HepG2 (cell line): Measurements from ENCODE around the gene ARMC5. TPM values are rescaled to one million over a fixed set of nuclear protein-coding genes. Genes with fewer than 3 reads are reported as not detected.

ENCODE experiments used
- ATAC-seq: fragments of 200-7000 bp; cut with Tn5 transposase; 3 replicates; pipeline ENCODE4 v1.9.1; 2020; ENCODE audit warnings: mild to moderate bottlenecking, moderate library complexity
- BruUV-seq: library from RNA; stranded (reverse); fragments of 400-500 nt; replicated peaks from 2 replicates; lab custom pipeline; 2021; lab: Mats Ljungman, UMichigan
- CTCF ChIA-PET: fragments of 300-600 bp; formaldehyde crosslinking; extraction: SDS; loops from one replicate; lab custom pipeline; 2021; ENCODE audit warnings: low total read pairs, inconsistent platforms, low intra/inter-chr PET ratio; lab: Yijun Ruan, JAX
- POLR2A ChIA-PET: fragments of 350-600 bp; sonication (Branson Sonifier 250); formaldehyde crosslinking; loops from one replicate; lab custom pipeline; 2020; ENCODE audit warnings: antibody characterized with exemption, inconsistent platforms; lab: Yijun Ruan, JAX
- DNase-seq: peaks from one replicate; pipeline ENCODE4 v3.0.0-alpha.2; 2015; ENCODE audit warnings: low spot score
- FAIRE-seq: peaks from 3 replicates; lab custom pipeline; 2011; peaks lifted over from hg19 to GRCh38; lab: Jason Lieb, UNC
- H2AFZ ChIP-seq: one replicate; pipeline ENCODE4 v1.6.1; 2011; ENCODE audit warnings: low read length, inconsistent platforms
- H3K27ac ChIP-seq: fragments of 300-600 bp; 3 replicates; pipeline ENCODE4 v1.8.0; 2011; ENCODE audit warnings: mixed run types, mild to moderate bottlenecking, mixed read lengths, low read length, inconsistent platforms; ENCODE audit not compliant: insufficient read depth; ENCODE audit errors: extremely low read length
- H3K27me3 ChIP-seq, 2 experiments: fragments of 200-600 bp in 1 of 2; 2 replicates in 1 of 2; 3 replicates in 1 of 2; pipeline versions ENCODE4 v1.6.0 to v1.8.0; 2011; ENCODE audit warnings: low read length in 2 of 2, mild to moderate bottlenecking in 2 of 2, moderate library complexity in 2 of 2, inconsistent platforms in 1 of 2; ENCODE audit not compliant: insufficient read depth in 2 of 2, control insufficient read depth in 1 of 2
- H3K36me3 ChIP-seq, 2 experiments: fragments of 200-600 bp in 1 of 2; replicated peaks in 1 of 2; 2 replicates in 1 of 2; 3 replicates in 1 of 2; pipeline versions ENCODE4 v1.5.1 to v1.8.0; 2011; ENCODE audit warnings: low read length in 2 of 2, inconsistent platforms in 1 of 2; ENCODE audit not compliant: insufficient read depth in 2 of 2, control insufficient read depth in 1 of 2
- H3K4me1 ChIP-seq: 2 replicates; pipeline ENCODE4 v1.5.1; 2012; ENCODE audit warnings: low read length, inconsistent platforms; ENCODE audit not compliant: insufficient read depth
- H3K4me2 ChIP-seq: 2 replicates; pipeline ENCODE4 v1.6.0; 2011; ENCODE audit warnings: low read depth, low read length, inconsistent platforms
- H3K4me3 ChIP-seq, 3 experiments: fragments of 200-600 bp in 1 of 3; sonication (generic), shearing (Covaris generic) in 1 of 3; replicated peaks in 1 of 3; 2 replicates each; pipeline ENCODE4 v1.5.1; 2011 to 2016; ENCODE audit warnings: low read length in 3 of 3, inconsistent platforms in 2 of 3, low read depth in 2 of 3, mild to moderate bottlenecking in 2 of 3, control low read depth in 1 of 3, mixed read lengths in 1 of 3; ENCODE audit not compliant: insufficient read depth in 1 of 3
- H3K79me2 ChIP-seq: one replicate; pipeline ENCODE4 v1.6.1; 2011; ENCODE audit warnings: low read length, inconsistent platforms; ENCODE audit not compliant: insufficient read depth
- H3K9ac ChIP-seq: 2 replicates; pipeline ENCODE4 v1.6.0; 2011; ENCODE audit warnings: mild to moderate bottlenecking, low read depth, low read length, inconsistent platforms; ENCODE audit not compliant: insufficient read depth
- H3K9me3 ChIP-seq: 2 replicates; pipeline ENCODE4 v1.5.1; 2012; ENCODE audit warnings: mild to moderate bottlenecking, low read length
- H4K20me1 ChIP-seq: 2 replicates; pipeline ENCODE4 v1.6.0; 2011; ENCODE audit warnings: inconsistent platforms, mild to moderate bottlenecking, low read length, moderate library complexity; ENCODE audit not compliant: insufficient read depth
- JDP2 ChIP-seq: sonication (generic); formaldehyde crosslinking; IDR thresholded peaks from 2 replicates; pipeline ENCODE4 v1.8.1; 2022; ENCODE audit warnings: missing genetic modification reagents, borderline replicate concordance
- MLLT10 ChIP-seq: sonication (generic); formaldehyde crosslinking; IDR thresholded peaks from 2 replicates; pipeline ENCODE4 v1.4.0; 2020; ENCODE audit warnings: missing genetic modification reagents
- NFIB ChIP-seq: sonication (generic); formaldehyde crosslinking; IDR thresholded peaks from 2 replicates; pipeline ENCODE4 v1.9.0; 2021; ENCODE audit warnings: missing genetic modification reagents, mild to moderate bottlenecking, borderline replicate concordance
- NFYC ChIP-seq: IDR thresholded peaks from 2 replicates; pipeline ENCODE4 v1.6.1; 2016; ENCODE audit warnings: missing genetic modification reagents, missing compliant biosample characterization
- REXO4 ChIP-seq: sonication (generic); formaldehyde crosslinking; IDR thresholded peaks from 2 replicates; pipeline ENCODE4 v1.8.0; 2022; ENCODE audit warnings: missing genetic modification reagents, mild to moderate bottlenecking, borderline replicate concordance
- RNF2 ChIP-seq: fragments of 450-650 bp; conservative IDR thresholded peaks from 2 replicates; pipeline ENCODE4 v1.6.1; 2016; ENCODE audit warnings: low read depth
- SIX1 ChIP-seq: sonication (generic); formaldehyde crosslinking; IDR thresholded peaks from 2 replicates; pipeline ENCODE4 v1.4.0; 2020; ENCODE audit warnings: missing genetic modification reagents, borderline replicate concordance
- ZFP36 ChIP-seq: fragments of 150-350 bp; IDR thresholded peaks from 2 replicates; pipeline ENCODE4 v1.6.1; 2018; ENCODE audit warnings: borderline replicate concordance, low read length, low read depth; ENCODE audit not compliant: partially characterized antibody
- ZFP37 ChIP-seq: sonication (generic); formaldehyde crosslinking; IDR thresholded peaks from 2 replicates; pipeline ENCODE4 v1.4.0; 2020; ENCODE audit warnings: missing genetic modification reagents, borderline replicate concordance
- ZNF329 ChIP-seq: sonication (generic); formaldehyde crosslinking; IDR thresholded peaks from 2 replicates; pipeline ENCODE4 v1.9.0; 2021; ENCODE audit warnings: low read depth, mild to moderate bottlenecking, missing genetic modification reagents
- ZNF720 ChIP-seq: sonication (generic); formaldehyde crosslinking; IDR thresholded peaks from 2 replicates; pipeline ENCODE4 v1.4.0; 2020; ENCODE audit warnings: missing genetic modification reagents
- ZNF777 ChIP-seq: sonication (generic); formaldehyde crosslinking; IDR thresholded peaks from 2 replicates; pipeline ENCODE4 v1.4.0; 2020; ENCODE audit warnings: missing genetic modification reagents
- ZSCAN20 ChIP-seq: sonication (generic); formaldehyde crosslinking; IDR thresholded peaks from 2 replicates; pipeline ENCODE4 v1.4.0; 2020; ENCODE audit warnings: missing genetic modification reagents, mild to moderate bottlenecking, borderline replicate concordance
- WGBS: methylation state at CpG from one replicate; pipeline ENCODE4 v1.1.6; 2017; ENCODE audit warnings: low lambda C conversion rate; 5-methylcytosine and 5-hydroxymethylcytosine counted together
- in situ Hi-C: cut with HindIII; loops from 2 replicates; pipeline ENCODE4 v1.10.0; 2017; ENCODE audit warnings: low pct_unique_long_range_greater_than_20kb; ENCODE audit not compliant: extremely low pct_ligation_motif_present
- intact Hi-C: fragments of 100-400 bp; cut with micrococcal nuclease; formaldehyde crosslinking; loops from one replicate; pipeline ENCODE4 v1.10.0; 2022; ENCODE audit not compliant: unreplicated experiment
- polyA plus RNA-seq, 8 experiments: library from polyadenylated mRNA; depleted of rRNA in 3 of 8; stranded (reverse) in 7 of 8; unstranded in 1 of 8; fragments of >200 nt; fragmentation: Illumina TruSeq in 4 of 8; extraction: Trizol in 4 of 8; gene quantifications; 2 replicates each; pipeline versions ENCODE4 v1.2.1 to v1.2.3, GENCODE V29; 2011 to 2016; ENCODE audit warnings: low read depth in 4 of 8, missing spikeins in 1 of 8, mixed read lengths in 1 of 8; ENCODE audit not compliant: insufficient read depth in 1 of 8
- total RNA-seq, 5 experiments: library from RNA; depleted of rRNA; stranded (reverse); fragments of >200 nt; fragmentation: Illumina TruSeq; extraction: Trizol; gene quantifications; 2 replicates each; pipeline ENCODE4 v1.2.3, GENCODE V29; 2016; ENCODE audit warnings: low read depth in 1 of 5
- TF ChIP-seq, protein P1 (sequence below): IDR thresholded peaks from 2 replicates; pipeline ENCODE4 v1.6.1; 2016; ENCODE audit warnings: missing biosample characterization, missing genetic modification reagents, low read depth
- TF ChIP-seq, protein P2 (sequence below): sonication (generic); formaldehyde crosslinking; IDR thresholded peaks from 2 replicates; pipeline ENCODE4 v1.4.0; 2020; ENCODE audit warnings: missing genetic modification reagents
- TF ChIP-seq, protein P3 (sequence below): sonication (generic); formaldehyde crosslinking; IDR thresholded peaks from 2 replicates; pipeline ENCODE4 v1.4.0; 2020; ENCODE audit warnings: missing genetic modification reagents, borderline replicate concordance
- TF ChIP-seq, protein P4 (sequence below): IDR thresholded peaks from 2 replicates; pipeline ENCODE4 v1.6.1; 2016; ENCODE audit warnings: control low read depth

The ARMC5 gene
- total and polyA plus RNA-seq, 2 of the 13 experiments (the other 11 are each of a cell fraction or from before 2014, with no cell fraction given) = 10.8 to 22.3 TPM

DNA sequence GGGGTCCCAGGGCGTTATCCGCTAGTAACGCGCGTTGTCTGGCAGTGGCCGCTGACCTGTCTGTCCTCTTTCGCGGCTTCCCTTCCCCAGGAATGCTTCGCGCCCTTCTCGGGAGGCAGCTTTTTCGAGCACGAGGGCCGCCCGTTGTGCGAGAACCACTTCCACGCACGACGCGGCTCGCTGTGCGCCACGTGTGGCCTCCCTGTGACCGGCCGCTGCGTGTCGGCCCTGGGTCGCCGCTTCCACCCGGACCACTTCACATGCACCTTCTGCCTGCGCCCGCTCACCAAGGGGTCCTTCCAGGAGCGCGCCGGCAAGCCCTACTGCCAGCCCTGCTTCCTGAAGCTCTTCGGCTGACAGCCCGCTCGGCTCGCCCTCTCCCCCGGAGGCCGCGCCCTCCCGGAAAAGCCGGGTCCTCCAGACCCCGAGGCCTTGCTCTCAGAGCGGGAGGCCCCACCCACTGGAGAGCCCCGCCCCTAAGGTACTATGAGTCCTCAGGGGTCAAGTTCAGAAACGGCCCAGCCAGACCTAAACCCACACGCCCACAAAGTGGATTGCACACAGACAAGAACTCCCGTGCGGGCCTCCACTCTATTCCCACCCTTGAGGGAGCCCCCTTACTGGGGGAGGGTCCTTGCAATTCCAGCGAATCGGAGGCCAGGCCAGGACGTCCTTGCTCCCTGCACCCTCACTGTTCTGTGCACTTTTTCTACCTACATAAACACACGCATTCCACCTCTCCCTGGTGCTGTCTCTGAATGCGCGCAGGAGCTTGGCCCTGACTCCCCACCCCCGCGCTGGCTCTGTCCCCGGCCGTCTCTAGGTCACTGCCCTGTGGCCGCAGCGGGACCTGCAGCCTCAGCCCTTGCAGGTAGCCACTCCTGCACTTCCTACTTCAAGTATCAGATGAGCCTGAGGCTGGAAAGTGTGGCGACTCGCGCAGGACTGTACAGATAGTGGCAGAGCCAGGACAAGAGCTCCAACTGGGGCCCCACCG is 18.2 kb downstream of the ARMC5 start:
- CTCF ChIA-PET = interaction anchor here (1.1 to 1.3 kb wide), 2 partner anchors 19 to 20 kb away, joined by 3 read pairs; no protein-coding TSS in a partner anchor
- no peak; the same call in none of the 2 replicates for TF ChIP-seq ZNF329 (CRISPR knock-in tag)
- TF ChIP-seq, protein P1, sequence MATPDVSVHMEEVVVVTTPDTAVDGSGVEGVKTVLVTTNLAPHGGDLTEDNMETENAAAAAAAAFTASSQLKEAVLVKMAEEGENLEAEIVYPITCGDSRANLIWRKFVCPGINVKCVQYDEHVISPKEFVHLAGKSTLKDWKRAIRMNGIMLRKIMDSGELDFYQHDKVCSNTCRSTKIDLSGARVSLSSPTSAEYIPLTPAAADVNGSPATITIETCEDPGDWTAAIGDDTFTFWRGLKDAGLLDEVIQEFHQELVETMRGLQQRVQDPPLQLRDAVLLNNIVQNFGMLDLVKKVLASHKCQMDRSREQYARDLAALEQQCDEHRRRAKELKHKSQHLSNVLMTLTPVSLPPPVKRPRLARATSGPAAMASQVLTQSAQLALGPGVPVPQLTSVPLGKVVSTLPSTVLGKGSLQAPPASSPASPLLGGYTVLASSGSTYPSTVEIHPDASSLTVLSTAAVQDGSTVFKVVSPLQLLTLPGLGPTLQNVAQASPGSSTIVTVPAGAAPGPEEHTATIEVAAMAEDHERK (CRISPR knock-in tag) = no peak
- TF ChIP-seq, protein P2, sequence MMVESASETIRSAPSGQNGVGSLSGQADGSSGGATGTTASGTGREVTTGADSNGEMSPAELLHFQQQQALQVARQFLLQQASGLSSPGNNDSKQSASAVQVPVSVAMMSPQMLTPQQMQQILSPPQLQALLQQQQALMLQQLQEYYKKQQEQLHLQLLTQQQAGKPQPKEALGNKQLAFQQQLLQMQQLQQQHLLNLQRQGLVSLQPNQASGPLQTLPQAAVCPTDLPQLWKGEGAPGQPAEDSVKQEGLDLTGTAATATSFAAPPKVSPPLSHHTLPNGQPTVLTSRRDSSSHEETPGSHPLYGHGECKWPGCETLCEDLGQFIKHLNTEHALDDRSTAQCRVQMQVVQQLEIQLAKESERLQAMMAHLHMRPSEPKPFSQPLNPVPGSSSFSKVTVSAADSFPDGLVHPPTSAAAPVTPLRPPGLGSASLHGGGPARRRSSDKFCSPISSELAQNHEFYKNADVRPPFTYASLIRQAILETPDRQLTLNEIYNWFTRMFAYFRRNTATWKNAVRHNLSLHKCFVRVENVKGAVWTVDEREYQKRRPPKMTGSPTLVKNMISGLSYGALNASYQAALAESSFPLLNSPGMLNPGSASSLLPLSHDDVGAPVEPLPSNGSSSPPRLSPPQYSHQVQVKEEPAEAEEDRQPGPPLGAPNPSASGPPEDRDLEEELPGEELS = peak; percentile 73
- no peak for TF ChIP-seq ZFP36
- TF ChIP-seq NFIB (CRISPR knock-in tag) = no peak
- TF ChIP-seq, protein P3, sequence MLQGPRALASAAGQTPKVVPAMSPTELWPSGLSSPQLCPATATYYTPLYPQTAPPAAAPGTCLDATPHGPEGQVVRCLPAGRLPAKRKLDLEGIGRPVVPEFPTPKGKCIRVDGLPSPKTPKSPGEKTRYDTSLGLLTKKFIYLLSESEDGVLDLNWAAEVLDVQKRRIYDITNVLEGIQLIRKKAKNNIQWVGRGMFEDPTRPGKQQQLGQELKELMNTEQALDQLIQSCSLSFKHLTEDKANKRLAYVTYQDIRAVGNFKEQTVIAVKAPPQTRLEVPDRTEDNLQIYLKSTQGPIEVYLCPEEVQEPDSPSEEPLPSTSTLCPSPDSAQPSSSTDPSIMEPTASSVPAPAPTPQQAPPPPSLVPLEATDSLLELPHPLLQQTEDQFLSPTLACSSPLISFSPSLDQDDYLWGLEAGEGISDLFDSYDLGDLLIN (CRISPR knock-in tag) = peak; percentile 50; the same call in 1 of the 2 replicates
- peak; percentile 82; the same call in 1 of the 2 replicates for TF ChIP-seq ZNF777
- TF ChIP-seq NFYC = no peak
- no peak for TF ChIP-seq MLLT10
- no peak for TF ChIP-seq ZSCAN20 (CRISPR knock-in tag)
- peak; percentile 84 for TF ChIP-seq RNF2
- TF ChIP-seq, protein P4, sequence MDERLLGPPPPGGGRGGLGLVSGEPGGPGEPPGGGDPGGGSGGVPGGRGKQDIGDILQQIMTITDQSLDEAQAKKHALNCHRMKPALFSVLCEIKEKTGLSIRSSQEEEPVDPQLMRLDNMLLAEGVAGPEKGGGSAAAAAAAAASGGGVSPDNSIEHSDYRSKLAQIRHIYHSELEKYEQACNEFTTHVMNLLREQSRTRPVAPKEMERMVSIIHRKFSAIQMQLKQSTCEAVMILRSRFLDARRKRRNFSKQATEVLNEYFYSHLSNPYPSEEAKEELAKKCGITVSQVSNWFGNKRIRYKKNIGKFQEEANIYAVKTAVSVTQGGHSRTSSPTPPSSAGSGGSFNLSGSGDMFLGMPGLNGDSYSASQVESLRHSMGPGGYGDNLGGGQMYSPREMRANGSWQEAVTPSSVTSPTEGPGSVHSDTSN (CRISPR knock-in tag) = no peak
- no peak for TF ChIP-seq SIX1 (CRISPR knock-in tag)
- no peak for TF ChIP-seq ZFP37
- no peak for TF ChIP-seq ZNF720 (CRISPR knock-in tag)
- TF ChIP-seq REXO4 (CRISPR knock-in tag) = no peak
- TF ChIP-seq JDP2 (CRISPR knock-in tag) = no peak

More for the DNA sequence above, 18.2 kb downstream of the ARMC5 start:
- intact Hi-C loops (loop anchor here (1.0 to 5.0 kb wide), 3 partner anchors 18 to 220 kb away; partner anchors contain the start of genes ARMC5 and RUSF1), in situ Hi-C loops (no loop called here)
- H3K9ac ChIP-seq = peak overlapping the region; percentile 74
- no peaks in the 10 kb centered on the region for H3K79me2 ChIP-seq
- FAIRE-seq (peak; percentile 95), DNase-seq (peak; percentile 93), ATAC-seq (peak; percentile 91)
- H3K4me2 ChIP-seq = peak overlapping the region; percentile 100
- POLR2A ChIA-PET = interaction anchor here (0.6 to 5.0 kb wide), 20 partner anchors 8 to 396 kb away, joined by 3 to 110 read pairs (median 5); partner anchors contain the start of genes ARMC5, FUS, KAT8 and RUSF1
- peak overlapping the region; percentile 71 to 94 (median 92) for H3K4me3 ChIP-seq
- H3K27ac ChIP-seq = peak overlapping the region; percentile 80
- WGBS = 1% methylated on average over 36 of the region's 67 CpGs
- H3K36me3 ChIP-seq = no peaks in the 10 kb centered on the region
- peaks cover 74% of the 10 kb centered on the region for H3K4me1 ChIP-seq
- no peaks in the 10 kb centered on the region for H3K9me3 ChIP-seq
- no peaks in the 10 kb centered on the region for H4K20me1 ChIP-seq
- no peak overlapping the region for H2AFZ ChIP-seq
- no TSS peak for BruUV-seq
- peaks cover 0 to 19% of the 10 kb centered on the region in 2 experiments; a peak in 3 of 5 replicates for H3K27me3 ChIP-seq
